GM18508 (cell line): ENCODE results near the gene RGS7BP.

ENCODE experiments used
- ATAC-seq: cut with Tn5 transposase; IDR thresholded peaks from one replicate; pipeline ENCODE4 v1.9.1; 2021; ENCODE audit warnings: moderate number of reproducible peaks; ENCODE audit not compliant: insufficient read depth, unreplicated experiment

RGS7BP gene

DNA sequence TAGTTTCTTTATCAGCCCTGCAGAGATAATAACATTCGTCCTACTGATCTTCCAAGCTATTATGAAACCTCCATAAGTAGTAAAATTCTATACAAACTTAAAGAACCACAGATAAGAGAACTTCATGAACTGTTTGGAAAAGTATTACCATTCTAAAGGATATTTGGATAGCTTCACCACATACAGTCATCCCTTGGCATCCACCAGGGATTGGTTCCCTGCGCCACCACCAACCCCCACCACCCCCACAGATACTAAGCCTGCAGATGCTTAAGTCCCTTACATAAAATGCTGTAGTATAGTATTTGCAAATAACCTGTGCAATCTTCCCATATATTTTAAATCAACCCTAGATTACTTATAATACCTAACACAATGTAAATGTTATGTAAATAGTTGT is 123.1 kb downstream of the RGS7BP start:
- ATAC-seq, result no peak

DNA sequence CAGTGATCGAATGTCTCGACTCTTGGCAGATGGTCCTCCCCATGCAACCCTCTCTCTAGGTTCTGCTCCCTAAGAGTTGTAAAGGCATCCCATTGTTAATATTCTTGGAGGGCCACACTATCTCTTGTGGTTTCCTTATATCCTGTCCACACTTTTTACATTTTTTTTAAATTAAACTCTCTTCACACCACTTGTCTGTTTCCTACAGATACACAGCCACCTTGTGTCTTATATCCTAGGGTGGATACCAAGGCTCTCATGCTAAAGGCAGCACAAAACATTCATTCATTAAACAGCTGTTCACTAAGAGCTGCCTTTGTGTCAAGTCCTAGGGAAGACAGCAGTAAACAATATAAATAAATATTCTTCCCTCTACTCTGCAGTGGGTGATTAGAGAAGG is 124.0 kb downstream of the RGS7BP start:
- no peak for ATAC-seq

DNA sequence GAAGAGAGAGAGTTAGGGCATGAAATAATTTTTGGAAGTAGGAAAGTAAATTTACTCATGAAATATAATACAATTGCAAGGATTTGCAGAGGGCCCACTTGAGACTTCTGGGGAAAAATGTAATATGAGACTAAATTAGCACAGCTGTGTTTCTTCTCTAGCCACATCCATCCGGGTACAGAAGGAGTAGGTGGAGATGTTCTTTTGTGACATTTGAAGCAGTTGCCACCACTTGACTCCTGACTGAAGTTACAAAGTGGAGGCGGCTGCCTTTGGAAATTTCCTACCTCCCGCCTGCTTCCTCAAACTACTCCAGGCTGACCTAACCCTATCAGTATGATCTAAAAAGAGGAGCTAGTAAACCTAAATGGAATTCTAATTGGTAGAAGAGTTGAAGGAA is 126.4 kb downstream of the RGS7BP start:
- ATAC-seq, result no peak

DNA sequence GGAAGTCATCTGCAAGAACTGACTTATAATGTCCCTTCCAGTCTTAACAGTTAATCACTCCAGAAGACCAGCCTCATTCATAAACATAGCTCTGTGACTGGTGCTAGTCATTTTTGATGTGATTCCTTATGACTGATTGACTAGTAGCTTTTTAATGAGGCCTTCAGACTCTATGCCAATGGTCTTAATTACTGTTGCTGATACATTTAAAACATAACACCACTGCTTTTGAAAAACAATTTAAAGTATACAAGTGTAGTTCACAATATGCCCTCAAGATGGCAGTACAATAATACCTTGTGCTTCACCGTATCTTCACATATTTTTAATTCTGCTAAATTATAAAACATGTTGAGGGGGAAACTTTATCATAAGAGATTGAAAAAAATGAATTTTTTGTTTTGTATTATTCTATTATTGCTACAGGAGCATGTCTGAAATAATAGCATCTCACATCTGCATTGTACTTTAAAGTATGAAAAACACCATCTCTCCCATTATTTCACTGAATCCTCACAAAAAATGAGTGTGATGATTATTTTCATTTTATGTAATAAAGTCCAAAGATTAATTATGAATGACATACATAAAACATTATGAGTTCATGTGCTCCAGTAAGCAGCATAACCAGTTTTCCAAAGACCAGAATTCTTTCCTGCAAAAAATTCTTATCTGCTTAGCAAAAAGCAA is 129.3 kb downstream of the RGS7BP start:
- no peak for ATAC-seq

DNA sequence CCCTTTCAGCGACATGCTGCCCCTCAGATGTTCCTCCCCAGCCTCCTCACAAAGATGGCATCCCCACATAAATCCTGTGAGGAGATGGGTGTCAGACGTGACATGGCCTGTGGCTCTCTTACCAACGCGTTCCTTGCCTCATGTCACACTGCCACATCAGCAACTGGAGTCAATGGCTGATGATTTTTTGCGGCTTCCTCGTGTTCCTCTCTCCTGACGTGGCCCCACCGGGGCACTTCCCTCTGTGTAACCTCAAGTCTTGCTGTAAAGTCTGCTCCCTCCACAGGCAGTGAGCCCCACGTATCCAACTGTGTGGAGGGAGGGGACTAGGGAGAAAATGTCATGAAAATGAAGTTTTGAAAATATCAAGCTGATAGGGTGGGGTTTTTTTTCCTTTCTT is 131.3 kb downstream of the RGS7BP start:
- no peak for ATAC-seq

DNA sequence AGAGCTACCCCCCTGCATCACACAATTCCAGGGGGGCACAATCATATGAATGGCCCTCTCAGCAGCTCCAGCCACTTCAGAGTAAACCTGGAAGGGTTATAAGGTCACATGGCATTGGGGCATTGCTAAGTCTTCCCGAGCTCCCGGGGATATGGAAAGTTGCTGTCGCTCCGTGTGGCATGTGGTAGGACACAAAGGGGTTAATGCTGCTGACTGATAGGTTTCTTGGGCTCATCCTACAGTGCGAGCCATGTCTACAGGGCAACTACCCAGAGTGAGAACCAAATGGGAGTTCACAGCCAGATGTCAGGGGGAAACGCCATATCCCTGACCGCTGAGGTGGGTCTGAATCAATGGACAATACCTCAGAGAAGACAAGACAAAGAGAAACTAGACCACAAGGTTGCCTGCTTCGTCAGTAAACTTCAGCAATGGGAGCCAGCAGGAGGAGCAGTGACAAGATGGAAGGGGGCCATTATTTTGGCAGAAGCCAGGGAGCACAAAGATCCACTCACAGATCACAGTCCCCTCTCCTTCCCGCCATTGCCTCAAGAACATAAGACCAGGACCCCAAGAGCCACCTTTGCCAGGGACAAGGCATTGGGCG is 132.1 kb downstream of the RGS7BP start:
- ATAC-seq, result no peak

DNA sequence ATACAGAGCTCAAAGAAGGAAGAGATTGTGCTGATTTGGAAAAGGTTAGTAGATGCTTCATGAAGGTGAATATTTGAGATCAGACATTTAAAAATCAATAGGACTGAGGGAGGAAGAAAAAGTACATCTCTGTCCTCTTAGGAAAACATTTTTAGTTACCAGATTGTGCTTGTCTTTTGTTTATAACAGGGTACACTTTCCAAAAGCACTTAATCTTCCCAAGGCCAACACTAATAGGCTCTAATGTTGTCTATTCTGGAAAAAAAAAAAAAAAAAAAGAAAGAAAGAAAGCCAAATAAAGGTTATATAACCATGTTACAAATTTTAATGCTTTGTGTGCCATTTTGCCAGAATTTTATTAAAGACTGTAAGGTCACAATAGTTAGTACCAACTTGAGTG is 139.0 kb downstream of the RGS7BP start:
- ATAC-seq, result no peak

DNA sequence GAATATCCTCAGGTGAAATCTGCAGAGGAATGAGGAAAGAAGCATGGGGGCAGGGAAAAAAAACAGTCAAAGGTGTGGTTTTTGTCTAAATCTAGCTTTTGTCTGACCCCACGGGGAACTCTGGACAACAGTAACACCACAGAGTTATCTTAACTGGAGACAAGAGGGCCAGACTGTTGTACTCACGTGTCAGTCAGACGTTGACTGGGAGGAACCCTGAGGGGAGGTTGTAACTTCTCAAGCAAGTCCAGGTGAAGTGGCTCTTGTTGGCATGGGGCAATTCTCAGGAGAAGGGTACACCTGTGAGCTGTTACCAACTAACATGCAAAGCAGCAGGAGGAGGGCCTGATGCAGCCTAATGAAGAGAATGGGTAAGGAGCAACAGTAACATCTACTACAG is 140.4 kb downstream of the RGS7BP start:
- no peak for ATAC-seq

DNA sequence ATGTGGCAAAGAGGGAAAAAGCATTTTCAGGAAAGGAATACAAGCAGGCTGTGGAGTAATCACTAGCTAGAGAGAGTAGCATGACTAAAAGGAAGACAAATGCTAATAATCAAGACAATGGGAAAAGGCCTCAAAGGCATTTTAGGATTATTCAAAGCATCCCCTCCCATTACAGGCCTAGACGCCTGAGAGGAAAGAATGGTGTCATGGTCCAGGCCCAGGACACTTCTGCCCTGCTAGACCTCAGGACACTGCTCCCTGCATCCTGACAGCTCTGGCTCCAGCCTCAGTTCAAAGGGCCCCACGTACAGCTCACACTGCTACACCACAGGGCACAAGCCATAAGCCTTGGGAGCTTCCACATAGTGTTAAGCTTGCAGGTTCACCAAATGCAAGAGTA is 143.7 kb downstream of the RGS7BP start:
- no peak for ATAC-seq

DNA sequence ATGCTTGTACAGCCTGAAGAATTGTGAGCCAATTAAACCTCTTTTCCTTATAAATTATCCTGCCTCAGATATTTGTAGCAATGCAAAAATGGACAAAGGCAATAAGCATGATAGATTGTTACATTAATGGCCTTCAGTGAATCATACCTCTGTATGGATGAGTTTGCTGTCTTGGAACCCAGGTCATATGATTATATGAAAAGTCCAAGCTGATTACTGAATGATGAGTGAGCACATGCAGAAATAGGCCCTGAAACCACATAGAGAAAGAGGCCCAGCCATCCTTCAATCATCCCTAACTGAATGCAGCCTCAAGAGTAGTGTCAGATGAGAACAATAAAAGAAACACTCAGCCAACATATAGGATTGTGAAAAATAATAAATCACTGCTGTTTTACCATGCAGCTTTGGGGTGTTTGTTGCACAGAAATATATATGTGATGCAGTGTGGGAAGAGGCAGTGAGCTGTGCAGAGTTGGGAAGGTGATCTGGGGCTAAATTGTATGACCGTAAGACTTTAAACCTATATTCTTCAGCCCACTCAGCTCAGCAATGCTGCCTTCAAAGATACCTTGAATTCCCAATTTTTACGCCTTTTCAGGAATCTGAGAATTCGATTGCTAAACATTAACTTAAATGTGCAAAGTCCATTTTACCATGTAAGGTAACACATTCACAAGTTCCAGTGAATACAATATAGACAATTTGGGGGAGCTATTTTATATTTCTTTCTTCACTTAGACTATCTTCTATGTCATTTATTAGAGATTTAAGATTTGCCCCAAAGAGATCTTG is 148.1 kb downstream of the RGS7BP start:
- ATAC-seq, result no peak

DNA sequence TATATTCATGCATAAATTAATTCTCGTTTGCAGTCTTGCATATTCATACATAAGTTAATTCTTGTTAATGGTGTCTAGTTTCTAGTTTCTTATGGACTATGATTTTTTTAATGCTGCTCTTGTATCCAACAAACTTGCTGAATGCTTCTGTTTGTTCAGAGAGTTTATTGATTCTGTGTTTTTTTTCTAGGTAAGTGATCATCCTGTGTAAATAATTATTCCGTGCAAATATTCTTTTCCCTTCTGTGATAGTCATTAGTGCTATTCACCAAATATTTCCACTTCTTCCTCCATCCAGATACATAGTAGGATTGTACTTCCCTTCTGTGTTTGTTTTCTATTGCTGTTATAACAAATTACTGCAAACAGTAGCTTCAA is 148.7 kb downstream of the RGS7BP start:
- ATAC-seq, result no peak

DNA sequence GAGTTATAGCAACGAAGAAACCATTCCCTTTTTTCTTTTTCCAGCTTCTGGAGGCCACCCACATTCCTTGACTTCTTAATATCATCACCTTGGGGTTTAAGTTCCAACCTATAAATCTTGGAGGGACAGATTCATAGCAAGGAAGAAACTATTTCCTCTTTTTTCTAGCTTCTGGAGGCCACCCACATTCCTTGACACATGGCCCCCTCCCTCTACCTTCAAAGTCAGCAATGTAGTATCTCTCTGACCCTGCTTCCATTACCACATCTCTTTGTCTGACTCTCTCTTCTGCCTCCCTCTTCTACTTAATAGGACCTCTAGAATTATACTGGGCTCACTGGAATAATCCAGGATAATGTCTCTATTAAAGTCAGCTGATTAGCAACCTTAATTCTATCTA is 149.8 kb downstream of the RGS7BP start:
- no peak for ATAC-seq

DNA sequence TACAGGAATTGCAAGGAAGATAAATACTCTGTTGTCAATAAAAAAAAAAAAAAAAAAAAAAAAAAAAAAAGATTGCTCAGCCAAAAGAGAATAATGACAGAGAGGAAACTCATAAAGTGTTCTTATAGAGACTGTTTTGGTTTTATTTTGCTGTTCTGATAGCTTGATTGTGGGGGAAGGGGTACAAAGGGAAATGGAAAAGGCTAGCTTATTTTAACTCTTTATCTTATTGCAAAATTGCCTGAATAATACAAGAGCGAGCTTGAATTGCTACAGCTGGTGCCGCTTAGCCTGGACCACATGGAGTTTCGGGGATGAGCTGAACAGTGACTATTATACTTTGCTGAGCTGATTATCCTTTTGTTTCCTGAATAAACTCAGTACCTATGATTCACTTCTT is 153.5 kb downstream of the RGS7BP start:
- ATAC-seq, result no peak
